NCI-H748 (cell line): Measurements from ENCODE around the gene PTGDR2.

Experiments used
- DNase-seq: peaks from one replicate; lab custom pipeline; 2025; ENCODE audit not compliant: unreplicated experiment; lab: John Stamatoyannopoulos, UW

PTGDR2 gene

DNA sequence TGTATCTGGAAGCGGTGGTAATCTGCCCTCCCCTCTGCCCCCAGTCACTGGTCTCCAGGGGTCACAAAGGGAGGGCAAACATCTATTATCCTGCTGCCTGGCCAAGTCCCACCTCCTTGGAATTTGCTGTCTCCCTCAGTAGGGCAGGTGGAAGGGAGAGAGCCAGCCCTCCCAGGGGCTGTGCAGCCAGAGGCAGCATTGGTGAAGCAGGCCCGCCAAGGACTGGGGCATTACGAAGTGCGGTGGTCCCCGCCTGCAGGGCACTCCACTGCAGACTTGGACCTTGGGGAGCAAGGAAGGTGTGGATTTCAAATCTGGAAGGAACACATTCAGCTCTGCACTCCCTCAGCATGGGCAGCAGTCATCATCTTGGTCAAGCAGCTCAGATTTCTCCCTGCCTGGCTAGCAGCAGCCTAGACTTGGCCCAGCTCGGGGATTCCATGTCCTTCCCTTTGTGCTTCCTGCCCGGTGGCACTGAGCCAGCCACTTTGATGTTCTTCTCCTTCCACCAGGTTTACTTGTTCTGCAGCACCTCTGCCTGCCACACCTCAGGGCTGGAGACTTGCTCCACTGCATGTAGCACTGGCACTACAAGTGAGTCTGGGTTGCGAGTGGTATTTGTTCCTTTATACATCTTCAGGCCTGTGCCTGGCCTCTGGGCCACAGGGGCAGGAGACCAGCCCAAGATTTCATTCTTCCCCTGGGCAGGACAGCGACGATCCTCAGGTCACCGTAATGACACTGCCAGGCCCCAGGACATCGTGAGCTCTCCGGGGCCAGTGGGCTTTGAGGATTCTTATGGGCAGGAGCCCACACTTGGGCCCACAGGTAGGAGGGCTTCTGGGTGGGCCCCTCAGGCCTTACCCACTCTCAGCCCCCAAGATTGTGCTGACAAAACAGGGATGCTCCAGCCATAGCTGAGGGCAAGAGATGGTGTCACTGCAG, 18.9 kb upstream of the PTGDR2 start:
- no peak for DNase-seq

DNA sequence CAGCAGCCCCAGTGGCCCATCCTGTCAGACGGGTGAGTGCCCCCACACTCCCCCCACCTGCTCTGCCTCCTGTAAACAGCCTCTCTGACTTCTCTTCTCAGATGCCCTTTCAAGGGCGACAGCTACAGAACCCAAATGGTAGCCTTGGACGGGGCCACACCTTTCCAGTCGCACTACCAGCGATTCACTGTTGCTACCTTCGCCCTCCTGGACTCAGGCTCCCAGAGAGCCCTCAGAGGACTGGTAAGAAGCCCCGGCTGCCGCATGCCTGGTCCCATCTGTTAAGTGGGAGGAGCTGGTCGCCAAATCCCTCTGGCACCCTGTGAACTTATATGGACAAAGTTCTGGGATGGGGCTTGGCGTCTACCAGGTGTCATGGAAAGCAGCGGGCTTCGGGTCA, 17.8 kb upstream of the PTGDR2 start:
- DNase-seq = no peak

DNA sequence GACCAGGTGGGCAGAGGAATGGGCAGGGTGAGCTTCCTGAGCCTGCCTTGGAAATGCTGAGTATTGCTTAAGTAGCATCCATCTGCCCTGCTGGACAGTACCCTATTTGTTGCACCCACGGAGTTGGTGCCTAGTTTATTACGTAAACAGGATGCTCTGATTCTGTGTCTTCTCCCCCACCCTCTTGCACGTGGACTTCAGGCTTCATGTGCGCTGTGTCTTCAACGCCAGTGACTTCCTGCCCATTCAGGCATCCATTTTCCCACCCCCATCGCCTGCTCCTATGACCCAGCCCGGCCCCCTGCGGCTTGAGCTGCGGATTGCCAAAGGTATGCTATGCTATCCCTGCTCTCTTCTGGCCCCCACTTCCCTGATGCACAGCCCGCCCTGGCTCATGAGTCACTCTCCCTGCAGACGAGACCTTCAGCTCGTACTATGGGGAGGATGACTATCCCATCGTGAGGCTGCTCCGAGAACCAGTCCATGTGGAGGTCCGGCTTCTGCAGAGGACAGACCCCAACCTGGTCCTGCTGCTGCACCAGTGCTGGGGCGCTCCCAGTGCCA, 17.3 kb upstream of the PTGDR2 start:
- no peak for DNase-seq

DNA sequence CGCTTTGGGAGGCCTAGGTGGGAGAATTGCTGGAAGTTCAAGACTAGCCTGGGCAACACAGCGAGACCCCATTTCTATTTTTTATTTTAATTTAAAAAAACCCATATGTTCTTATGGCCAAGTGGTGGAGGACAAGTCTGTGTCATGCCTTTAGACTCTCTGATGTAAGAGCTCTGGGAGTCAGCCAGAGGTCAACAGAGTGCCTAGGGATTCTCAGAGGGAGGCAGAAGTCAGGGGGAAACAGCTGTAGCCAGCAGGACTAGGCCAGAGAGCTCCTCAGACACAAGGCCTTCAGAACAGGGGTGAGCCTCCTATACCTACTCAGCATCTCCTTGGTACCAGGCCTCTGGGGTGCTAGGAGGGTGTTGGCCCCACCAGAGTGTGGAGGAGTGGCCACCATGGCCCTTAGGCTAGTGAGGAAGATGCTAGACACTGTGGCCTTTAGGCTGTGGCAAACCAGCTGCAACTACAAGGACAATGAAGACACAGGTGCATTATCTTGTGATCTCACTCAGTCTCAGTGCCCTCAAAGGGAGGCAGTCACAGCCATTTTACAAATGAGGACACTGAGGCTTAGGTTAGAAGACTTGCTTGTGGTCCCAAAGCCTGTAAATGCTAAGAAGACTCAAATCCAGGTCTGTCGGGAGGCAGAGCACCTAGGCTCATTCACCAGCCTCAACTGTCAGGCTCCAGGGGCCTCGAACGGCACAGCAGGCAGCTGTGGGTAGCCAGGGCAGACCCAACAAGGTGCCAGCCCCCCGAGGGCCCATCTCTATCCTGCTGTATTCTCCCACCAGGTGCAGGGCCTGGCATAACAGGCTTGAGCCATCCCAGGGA, 16.6 kb upstream of the PTGDR2 start:
- DNase-seq = no peak

DNA sequence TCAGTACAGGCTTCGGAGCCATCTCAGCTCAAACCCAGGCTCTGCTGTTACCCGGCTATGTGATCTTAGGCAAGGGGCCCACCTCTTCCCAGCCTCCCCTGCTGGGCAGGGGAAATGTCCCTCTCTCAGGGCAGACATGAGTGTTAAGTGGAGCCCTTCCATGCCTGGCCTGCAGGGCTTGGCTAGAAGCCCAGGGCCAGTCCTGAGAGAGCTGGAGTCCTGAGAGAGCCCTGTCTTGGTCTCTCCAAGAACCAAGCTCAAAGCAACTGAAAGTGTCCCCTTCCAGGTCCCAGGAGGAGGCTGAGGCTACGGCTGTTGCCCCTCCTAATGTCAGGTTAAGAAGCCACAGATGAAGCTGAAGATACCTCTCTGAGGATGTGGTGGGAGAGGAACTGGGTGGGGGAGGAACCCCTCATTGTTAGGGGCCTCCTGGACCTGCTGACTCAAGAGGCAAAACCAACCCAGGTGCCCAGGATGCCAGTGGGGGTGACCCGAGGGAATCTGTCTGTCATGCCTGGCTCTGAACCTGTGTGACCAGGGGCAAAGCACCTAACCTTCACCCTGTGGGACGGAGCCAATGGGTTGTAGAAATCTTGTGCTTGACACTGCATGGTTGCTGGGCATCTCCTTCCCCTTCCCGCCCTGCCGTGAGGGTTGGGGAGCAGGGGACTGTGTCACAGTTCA, 15.8 kb upstream of the PTGDR2 start:
- no peak for DNase-seq

- DNase-seq = no peak
Measured at GRCh38 chr11:60870733-60871377, 15.1 kb upstream of the PTGDR2 start.

GRCh38 chr11:60870276-60870675, 14.5 kb upstream of the PTGDR2 start:
- DNase-seq = peak; percentile 68

DNA sequence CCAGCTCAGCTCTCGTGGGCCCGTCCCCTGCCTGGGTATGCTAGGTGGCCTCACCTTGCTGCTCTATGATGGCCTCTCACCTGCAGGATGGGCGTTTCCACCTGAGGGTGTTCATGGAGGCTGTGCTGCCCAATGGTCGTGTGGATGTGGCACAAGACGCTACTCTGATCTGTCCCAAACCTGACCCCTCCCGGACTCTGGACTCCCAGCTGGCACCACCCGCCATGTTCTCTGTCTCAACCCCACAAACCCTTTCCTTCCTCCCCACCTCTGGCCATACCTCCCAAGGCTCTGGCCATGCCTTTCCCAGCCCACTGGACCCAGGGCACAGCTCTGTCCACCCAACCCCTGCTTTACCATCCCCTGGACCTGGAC, 13.7 kb upstream of the PTGDR2 start:
- DNase-seq = no peak

DNA sequence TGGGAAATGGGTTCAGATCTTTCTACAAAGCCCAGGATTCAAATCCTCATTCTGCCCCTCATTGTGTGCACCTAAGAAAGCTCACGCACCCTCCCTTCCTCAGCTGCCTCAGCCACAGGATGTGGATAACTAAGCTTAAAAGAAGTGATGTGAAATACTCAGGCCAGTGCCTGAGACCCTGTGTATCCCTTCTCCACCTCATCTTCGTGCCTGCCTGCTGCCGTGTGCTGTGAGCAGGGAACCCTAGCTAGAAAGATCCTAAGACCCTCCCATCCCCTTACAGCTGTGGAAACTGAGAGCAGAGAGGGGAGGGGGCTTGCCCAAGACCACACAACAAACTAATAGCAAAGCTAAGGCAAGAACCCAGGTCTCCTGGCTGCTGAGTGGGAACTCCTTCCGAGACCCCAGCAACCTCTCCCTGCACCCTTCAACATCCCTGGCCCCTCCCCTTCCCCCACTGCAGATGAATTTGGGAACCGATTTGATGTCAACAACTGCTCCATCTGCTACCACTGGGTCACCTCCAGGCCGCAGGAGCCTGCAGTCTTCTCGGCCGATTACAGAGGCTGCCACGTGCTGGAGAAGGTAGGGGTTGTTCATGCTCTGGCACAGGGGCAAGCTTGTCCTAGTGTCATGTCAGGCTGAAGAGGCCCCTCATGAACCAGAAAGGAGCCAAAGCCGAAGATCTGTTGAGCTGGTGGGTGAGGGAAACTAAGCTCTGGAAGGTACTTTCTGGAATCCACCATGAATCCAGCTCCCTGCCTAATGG, 13.1 kb upstream of the PTGDR2 start:
- no peak for DNase-seq

DNA sequence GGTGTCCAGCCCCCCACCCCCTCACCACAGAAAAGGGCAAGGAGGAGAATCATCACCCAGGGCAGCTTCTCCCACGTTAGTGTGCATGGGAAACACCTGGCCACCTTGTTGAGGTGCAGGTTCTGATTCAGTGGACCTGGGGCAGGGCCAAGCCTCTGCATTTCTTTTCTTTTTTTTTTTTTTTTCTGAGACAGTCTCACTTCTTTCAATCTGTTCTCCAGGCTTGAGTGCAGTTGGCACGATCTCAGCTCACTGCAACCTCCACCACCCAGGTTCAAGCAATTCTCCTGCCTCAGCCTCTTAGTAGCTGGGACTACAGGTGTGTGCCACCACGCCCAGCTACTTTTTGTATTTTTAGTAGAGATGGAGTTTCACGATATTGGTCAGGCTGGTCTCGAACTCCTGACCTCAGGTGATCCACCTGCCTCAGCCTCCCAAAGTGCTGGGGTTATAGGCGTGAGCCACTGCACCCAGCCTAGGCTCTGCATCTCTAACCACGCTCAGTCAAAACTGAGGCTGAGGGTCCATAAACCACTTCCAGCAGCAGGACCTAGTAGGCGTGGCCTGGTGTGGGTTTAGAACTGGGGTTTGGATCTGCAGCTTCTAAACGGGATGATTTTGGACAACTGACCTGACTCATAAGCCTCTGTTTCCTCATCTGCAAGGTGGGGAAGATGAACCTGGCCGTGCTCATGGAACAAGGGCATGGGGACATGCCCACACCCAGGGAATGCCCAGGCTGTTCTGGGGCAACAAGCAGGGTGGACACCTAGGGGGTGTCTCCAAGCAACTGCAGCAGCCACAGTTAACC, 12.3 kb upstream of the PTGDR2 start:
- DNase-seq = no peak

GRCh38 chr11:60866911-60867870, 11.4 kb upstream of the PTGDR2 start, which contains the start of gene ZP1:
ZP1 (plus strand) TSS chr11:60867542; CDS start chr11:60867562, 20 bp downstream.
- DNase-seq = no peak

GRCh38 chr11:60864856-60865513, 9.2 kb upstream of the PTGDR2 start:
- no peak for DNase-seq

- no peak for DNase-seq
Measured at GRCh38 chr11:60863550-60864521, 8.1 kb upstream of the PTGDR2 start.

- DNase-seq = no peak
Measured at GRCh38 chr11:60862171-60862570, 6.4 kb upstream of the PTGDR2 start.

GRCh38 chr11:60860943-60861342, 5.2 kb upstream of the PTGDR2 start:
- no peak for DNase-seq

- DNase-seq = no peak
Measured at GRCh38 chr11:60859616-60860250, 4.0 kb upstream of the PTGDR2 start.
